H1 (cell line): ENCODE data around the gene PCCA. TPM values are rescaled to one million over a fixed set of nuclear protein-coding genes. Genes with fewer than 3 reads are reported as not detected.

Experiments used
- CTCF ChIA-PET: fragments of 300-600 bp; sonication (Branson Sonifier 250); formaldehyde crosslinking; loops from one replicate; lab custom pipeline; 2021; ENCODE audit not compliant: partially characterized antibody; lab: Charles Lee
- POLR2A ChIA-PET: fragments of 300-600 bp; sonication (Branson Sonifier 250); formaldehyde crosslinking; loops from one replicate; lab custom pipeline; 2021; ENCODE audit warnings: inconsistent platforms; ENCODE audit not compliant: partially characterized antibody; lab: Charles Lee
- DNase-seq, 2 experiments: peaks; one replicate each; pipeline versions ENCODE4 v3.0.0 to v3.0.0-alpha.2; 2010 to 2022; ENCODE audit warnings: low spot score in 2 of 2, low read depth in 1 of 2, mixed read lengths in 1 of 2
- FAIRE-seq: peaks from 2 replicates; lab custom pipeline; 2011; peaks lifted over from hg19 to GRCh38; lab: Jason Lieb, UNC
- H2AFZ ChIP-seq: 2 replicates; pipeline ENCODE4 v1.8.1; 2012; ENCODE audit warnings: low read length, inconsistent platforms
- H2AK5ac ChIP-seq: 2 replicates; pipeline ENCODE4 v1.6.1; 2013; ENCODE audit warnings: low read depth, low read length
- H2BK120ac ChIP-seq: replicated peaks from 2 replicates; pipeline ENCODE3; 2013; ENCODE audit warnings: low read depth, low read length, inconsistent platforms
- H2BK12ac ChIP-seq: 2 replicates; pipeline ENCODE4 v1.6.1; 2013; ENCODE audit warnings: low read depth, low read length
- H2BK15ac ChIP-seq: 2 replicates; pipeline ENCODE4 v1.6.1; 2013; ENCODE audit warnings: low read length
- H2BK20ac ChIP-seq: 2 replicates; pipeline ENCODE4 v1.6.1; 2013; ENCODE audit warnings: low read length
- H2BK5ac ChIP-seq: 2 replicates; pipeline ENCODE4 v1.6.1; 2013; ENCODE audit warnings: low read depth, low read length
- H3K14ac ChIP-seq: 2 replicates; pipeline ENCODE4 v1.6.1; 2013; ENCODE audit warnings: inconsistent platforms; ENCODE audit not compliant: insufficient read length
- H3K18ac ChIP-seq: 2 replicates; pipeline ENCODE4 v1.6.1; 2013; ENCODE audit warnings: low read length; ENCODE audit errors: extremely low read depth
- H3K23ac ChIP-seq: 2 replicates; pipeline ENCODE4 v1.6.1; 2013; ENCODE audit warnings: inconsistent platforms; ENCODE audit not compliant: insufficient read length
- H3K23me2 ChIP-seq: 2 replicates; pipeline ENCODE4 v1.6.1; 2013; ENCODE audit warnings: low read depth, low read length
- H3K27ac ChIP-seq: 2 replicates; pipeline ENCODE4 v1.6.1; 2011; ENCODE audit warnings: low read depth, low read length, inconsistent platforms
- H3K27me3 ChIP-seq, 4 experiments: replicated peaks in 1 of 4; 1 replicate in 1 of 4; 2 replicates in 3 of 4; pipeline versions ENCODE4 v1.6.1 to v1.8.1; 2011 to 2013; ENCODE audit warnings: low read length in 3 of 4, mild to moderate bottlenecking in 3 of 4, inconsistent platforms in 2 of 4, mixed read lengths in 2 of 4, moderate library complexity in 1 of 4; ENCODE audit not compliant: control insufficient read depth in 3 of 4, insufficient read depth in 3 of 4; ENCODE audit errors: extremely low read depth in 1 of 4
- H3K36me3 ChIP-seq, 4 experiments: 2 replicates each; pipeline versions ENCODE4 v1.6.1 to v1.8.1; 2011 to 2013; ENCODE audit warnings: mild to moderate bottlenecking in 4 of 4, low read length in 3 of 4, moderate library complexity in 2 of 4, control low read depth in 1 of 4, inconsistent platforms in 1 of 4; ENCODE audit not compliant: insufficient read depth in 4 of 4, control insufficient read depth in 2 of 4
- H3K4ac ChIP-seq: replicated peaks from 2 replicates; pipeline ENCODE3; 2013; ENCODE audit warnings: low read length, low read depth, mixed read lengths, inconsistent platforms; ENCODE audit not compliant: insufficient read length
- H3K4me1 ChIP-seq, 4 experiments: replicated peaks in 1 of 4; 1 replicate in 1 of 4; 2 replicates in 3 of 4; pipeline versions ENCODE4 v1.6.1 to v1.8.1; 2011 to 2013; ENCODE audit warnings: low read length in 3 of 4, inconsistent platforms in 2 of 4, mixed read lengths in 1 of 4; ENCODE audit not compliant: insufficient read depth in 4 of 4, control insufficient read depth in 3 of 4
- H3K4me2 ChIP-seq, 2 experiments: 2 replicates each; pipeline versions ENCODE4 v1.6.1 to v1.8.1; 2011 to 2013; ENCODE audit warnings: low read depth in 2 of 2, low read length in 2 of 2, control low read depth in 1 of 2, inconsistent platforms in 1 of 2, mild to moderate bottlenecking in 1 of 2; ENCODE audit not compliant: insufficient read depth in 1 of 2
- H3K4me3 ChIP-seq, 4 experiments: fragments of 200-600, 300-600 bp in 1 of 4; sonication (generic), shearing (Covaris generic), sonication (Bioruptor Twin) in 1 of 4; 2 replicates each; pipeline versions ENCODE4 v1.5.1 to v1.8.1; 2011 to 2016; ENCODE audit warnings: low read length in 4 of 4, low read depth in 3 of 4, control low read depth in 2 of 4, inconsistent platforms in 2 of 4, mild to moderate bottlenecking in 2 of 4, mixed read lengths in 1 of 4, moderate library complexity in 1 of 4; ENCODE audit not compliant: insufficient read depth in 2 of 4; ENCODE audit errors: extremely low read depth in 1 of 4
- H3K56ac ChIP-seq: replicated peaks from 2 replicates; pipeline ENCODE3; 2013; ENCODE audit warnings: low read depth, mild to moderate bottlenecking, mixed read lengths, low read length, inconsistent platforms; ENCODE audit not compliant: insufficient read length
- H3K79me1 ChIP-seq: 2 replicates; pipeline ENCODE4 v1.6.1; 2013; ENCODE audit warnings: low read depth, low read length, control low read depth
- H3K79me2 ChIP-seq, 2 experiments: 2 replicates each; pipeline versions ENCODE4 v1.6.1 to v1.8.1; 2012 to 2013; ENCODE audit warnings: low read length in 2 of 2, mild to moderate bottlenecking in 2 of 2, inconsistent platforms in 1 of 2; ENCODE audit not compliant: insufficient read depth in 2 of 2, control insufficient read depth in 1 of 2
- H3K9ac ChIP-seq, 4 experiments: replicated peaks in 1 of 4; 1 replicate in 1 of 4; 2 replicates in 3 of 4; pipeline versions ENCODE4 v1.6.1 to v1.8.1; 2011 to 2013; ENCODE audit warnings: low read depth in 3 of 4, low read length in 3 of 4, control low read depth in 2 of 4, mild to moderate bottlenecking in 2 of 4, moderate library complexity in 2 of 4, inconsistent platforms in 1 of 4; ENCODE audit errors: extremely low read depth in 1 of 4
- H3K9me3 ChIP-seq, 2 experiments: 2 replicates each; pipeline versions ENCODE4 v1.6.1 to v1.8.1; 2012 to 2013; ENCODE audit warnings: mild to moderate bottlenecking in 2 of 2, moderate library complexity in 2 of 2, control low read depth in 1 of 2, inconsistent platforms in 1 of 2, low read depth in 1 of 2, low read length in 1 of 2, mixed read lengths in 1 of 2; ENCODE audit not compliant: insufficient read depth in 2 of 2
- H4K20me1 ChIP-seq, 2 experiments: replicated peaks in 1 of 2; 2 replicates each; pipeline versions ENCODE3 to v1.8.1; 2011 to 2013; ENCODE audit warnings: inconsistent platforms in 2 of 2, low read length in 2 of 2, mild to moderate bottlenecking in 1 of 2; ENCODE audit not compliant: insufficient read depth in 2 of 2, control insufficient read depth in 1 of 2
- H4K5ac ChIP-seq: 2 replicates; pipeline ENCODE4 v1.6.1; 2013; ENCODE audit warnings: low read length, low read depth, mixed read lengths, inconsistent platforms; ENCODE audit not compliant: insufficient read length
- H4K8ac ChIP-seq: 2 replicates; pipeline ENCODE4 v1.8.0; 2013; ENCODE audit warnings: mild to moderate bottlenecking, moderate library complexity, low read length, inconsistent platforms; ENCODE audit not compliant: insufficient read depth; ENCODE audit errors: extremely low read depth
- H4K91ac ChIP-seq: replicated peaks from 2 replicates; pipeline ENCODE3; 2013; ENCODE audit warnings: low read length, mixed read lengths, inconsistent platforms; ENCODE audit not compliant: insufficient read length
- KDM1A ChIP-seq: fragments of 200-600, 300-600 bp; sonication (generic); IDR thresholded peaks from 2 replicates; pipeline ENCODE4 v1.7.1; 2016; ENCODE audit warnings: mild to moderate bottlenecking, low read length, borderline replicate concordance
- POLR2AphosphoS5 ChIP-seq: IDR thresholded peaks from 2 replicates; pipeline ENCODE4 v1.6.1; 2011; ENCODE audit warnings: low read depth, low read length
- RXRA ChIP-seq: IDR thresholded peaks from 2 replicates; pipeline ENCODE4 v1.6.1; 2011; ENCODE audit warnings: low read depth, mild to moderate bottlenecking, low read length, moderate library complexity; ENCODE audit not compliant: insufficient read depth
- WGBS, 2 experiments: shearing (Covaris generic) in 1 of 2; methylation state at CpG; one replicate each; pipeline versions ENCODE4 v1.1.6 to v1.1.7; 2013 to 2015; ENCODE audit warnings: low lambda C conversion rate in 2 of 2, mixed read lengths in 2 of 2, inconsistent platforms in 1 of 2, low coverage in 1 of 2, missing lambda C conversion rate in 1 of 2; ENCODE audit not compliant: insufficient replicate concordance in 2 of 2, insufficient coverage in 1 of 2, insufficient read length in 1 of 2; ENCODE audit errors: extremely low coverage in 1 of 2, missing lambda C conversion rate in 1 of 2; 5-methylcytosine and 5-hydroxymethylcytosine counted together
- polyA plus RNA-seq, 7 experiments: library from polyadenylated mRNA; depleted of rRNA in 3 of 7; stranded (reverse) in 5 of 7; unstranded in 2 of 7; fragments of >200 nt in 5 of 7; fragments of 200-250 nt in 2 of 7; gene quantifications; 1 replicate in 5 of 7; 2 replicates in 1 of 7; 4 replicates in 1 of 7; pipeline versions ENCODE4 v1.2.1 to v1.2.3, GENCODE V29; 2011 to 2013; ENCODE audit warnings: missing spikeins in 2 of 7, mixed read lengths in 2 of 7
- total RNA-seq: library from RNA; stranded (reverse); fragmentation: NEBNext Ultra II Directional; extraction: Animal tissue kit (Norgen Biotek cat#: 25700); gene quantifications from 2 replicates; pipeline ENCODE4 v1.2.1, GENCODE V29; 2021

PCCA gene
- total and polyA plus RNA-seq, 2 of the 8 experiments (the other 6 are each of a cell fraction or from before 2014, with no cell fraction given), result 18.4 to 49.8 TPM

DNA sequence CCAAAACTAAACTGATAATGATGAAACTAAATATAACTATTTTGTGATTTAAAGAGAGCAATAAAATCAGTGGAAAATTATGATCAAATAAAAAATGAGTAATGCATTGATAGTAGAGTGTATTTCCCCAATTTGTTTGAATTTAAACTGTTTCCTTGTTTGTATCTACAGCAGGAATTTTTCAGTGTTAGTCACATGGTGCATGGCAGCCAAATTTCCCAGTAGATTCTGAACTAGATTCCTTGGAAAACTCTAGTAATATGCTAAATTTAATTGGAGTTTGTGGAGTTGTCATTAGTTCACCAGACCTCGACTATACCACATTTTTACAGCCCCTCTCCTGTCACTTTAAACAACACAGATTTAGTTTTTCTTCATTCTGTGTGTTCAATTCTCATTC is 156.2 kb downstream of the PCCA start:
- Histone ChIP-seq H3K9ac (no peak overlapping the region), H4K20me1 (no peaks in the 10 kb centered on the region), H3K36me3 (no peaks in the 10 kb centered on the region; a peak in 1 of 8 replicates), H3K9me3 (0 out of 4 replicates have a peak, but pooled peaks cover 0 to 3% of the 10 kb centered on the region in 2 experiments), H3K23me2 (no peaks in the 10 kb centered on the region), H2BK15ac (no peak overlapping the region), H3K14ac (no peak overlapping the region), H3K4me2 (no peak overlapping the region), H2AK5ac (no peak overlapping the region), H2BK20ac (no peak overlapping the region), H3K4ac (no peak overlapping the region), H2AFZ (no peak overlapping the region), H3K56ac (no peak overlapping the region), H3K27ac (no peak overlapping the region), H4K5ac (no peak overlapping the region), H3K79me1 (no peaks in the 10 kb centered on the region), H4K8ac (no peak overlapping the region)
- DNase-seq, result no peak
- WGBS, 2 experiments, result 79% methylated on average over 1 of the region's 1 CpG; no CpG with 5 or more reads in 1 of the 2 experiments
- TF ChIP-seq POLR2AphosphoS5 (no peak), KDM1A (no peak), RXRA (no peak)
- TF ChIP-seq, all 59 proteins: peak for 0
- Histone ChIP-seq H4K91ac (no peak overlapping the region), H3K18ac (no peak overlapping the region), H3K4me3 (no peak overlapping the region), H3K27me3 (no peaks in the 10 kb centered on the region), H3K4me1 (peaks cover 0 to 7% (median 0%) of the 10 kb centered on the region in 4 experiments; a peak in 3 of 7 replicates), H3K79me2 (peaks cover 0 to 6% of the 10 kb centered on the region in 2 experiments; a peak in 2 of 4 replicates), H2BK12ac (no peak overlapping the region), H2BK5ac (no peak overlapping the region), H2BK120ac (no peak overlapping the region), H3K23ac (no peak overlapping the region)
- ChIA-PET POLR2A (no interaction called here), CTCF (interaction anchor here (0.7 kb wide), 1 partner anchor 138 kb away, joined by 3 read pairs; no protein-coding TSS in a partner anchor)
- FAIRE-seq, result no peak
